Measurements from ENCODE around the gene TSPAN4. TPM values are rescaled to one million over a fixed set of nuclear protein-coding genes. Genes with fewer than 3 reads are reported as not detected.

The TSPAN4 gene
- total and polyA plus RNA-seq, 2 donors (not counting 1 experiment from before 2014, with no cell fraction given): 102 to 191 TPM

- Histone ChIP-seq H3K79me2 (ENCODE audit: control insufficient read depth, insufficient read depth, low read length) (peaks cover 75% of the 10 kb centered on the region), H3K9ac (ENCODE audit: insufficient read depth, low read length) (peak overlapping the region; percentile 95)
Measured at GRCh38 chr11:843086-843734, 558 bp downstream of the TSPAN4 start.

GRCh38 chr11:843818-844692 is 1.4 kb downstream of the TSPAN4 start:
- peak overlapping the region; percentile 87 for H3K27ac ChIP-seq (ENCODE audit: insufficient read depth, low read length)
- TF ChIP-seq EZH2 (IDR thresholded peaks at IDR 0.05; ENCODE audit: low read length, missing control alignments) (no peak), CTCF (conservative IDR thresholded peaks at IDR 0.05 in 1 of 2, IDR thresholded peaks at IDR 0.05 in 1 of 2; ENCODE audit: low read depth in 1 of 2, low read length in 2 of 2) (no peak)

More at GRCh38 chr11:843086-843734, 558 bp downstream of the TSPAN4 start:
- peaks cover 34% of the 10 kb centered on the region for H3K4me1 ChIP-seq (ENCODE audit: control insufficient read depth, extremely low read depth, insufficient read depth, low read length)
- peaks cover 23% of the 10 kb centered on the region for H3K36me3 ChIP-seq (ENCODE audit: control insufficient read depth, insufficient read depth, low read length)
- TF ChIP-seq CTCF (conservative IDR thresholded peaks at IDR 0.05 in 1 of 2, IDR thresholded peaks at IDR 0.05 in 1 of 2; ENCODE audit: low read depth in 1 of 2, low read length in 2 of 2) (no peak), EZH2 (IDR thresholded peaks at IDR 0.05; ENCODE audit: low read length, missing control alignments) (no peak)
- peak overlapping the region; percentile 61 for H3K4me2 ChIP-seq (ENCODE audit: extremely low read depth, insufficient read depth, low read length)
- peaks cover 5% of the 10 kb centered on the region for H4K20me1 ChIP-seq (ENCODE audit: control insufficient read depth, extremely low read depth, insufficient read depth, low read length)
- no peaks in the 10 kb centered on the region for H3K9me3 ChIP-seq (ENCODE audit: control insufficient read depth, insufficient read depth, low read depth, low read length)
- peak overlapping the region; percentile 87 for H3K27ac ChIP-seq (ENCODE audit: insufficient read depth, low read length)
- peak overlapping the region; percentile 59 to 96 (median 89) for H3K4me3 ChIP-seq (replicated peaks in 1 of 4; ENCODE audit: control extremely low read depth in 1 of 4, insufficient read depth in 1 of 4, low read depth in 3 of 4, low read length in 4 of 4)
- H3K27me3 ChIP-seq (ENCODE audit: control insufficient read depth, insufficient read depth, low read length): no peaks in the 10 kb centered on the region
- no peak overlapping the region for H2AFZ ChIP-seq (ENCODE audit: low read length)
- no peak for DNase-seq (ENCODE audit: low read depth in 2 of 2)

More at GRCh38 chr11:843818-844692, 1.4 kb downstream of the TSPAN4 start:
- Histone ChIP-seq H2AFZ (ENCODE audit: low read length) (no peak overlapping the region), H3K9me3 (ENCODE audit: control insufficient read depth, insufficient read depth, low read depth, low read length) (no peaks in the 10 kb centered on the region), H3K4me2 (ENCODE audit: extremely low read depth, insufficient read depth, low read length) (peak overlapping the region; percentile 61), H3K4me1 (ENCODE audit: control insufficient read depth, extremely low read depth, insufficient read depth, low read length) (peaks cover 41% of the 10 kb centered on the region), H3K4me3 (replicated peaks in 1 of 4; ENCODE audit: control extremely low read depth in 1 of 4, insufficient read depth in 1 of 4, low read depth in 3 of 4, low read length in 4 of 4) (peak overlapping the region; percentile 59 to 96 (median 89)), H3K36me3 (ENCODE audit: control insufficient read depth, insufficient read depth, low read length) (peaks cover 20% of the 10 kb centered on the region), H3K27me3 (ENCODE audit: control insufficient read depth, insufficient read depth, low read length) (no peaks in the 10 kb centered on the region), H3K79me2 (ENCODE audit: control insufficient read depth, insufficient read depth, low read length) (peaks cover 73% of the 10 kb centered on the region), H4K20me1 (ENCODE audit: control insufficient read depth, extremely low read depth, insufficient read depth, low read length) (peaks cover 5% of the 10 kb centered on the region), H3K9ac (ENCODE audit: insufficient read depth, low read length) (peak overlapping the region; percentile 95)
- DNase-seq (ENCODE audit: low read depth in 2 of 2): peak; percentile 93 to 96

All from fibroblast of lung (primary cell).